Frontal cortex (tissue), 4 donors: ENCODE data around the gene CEP162. TPM values are rescaled to one million over a fixed set of nuclear protein-coding genes. Genes with fewer than 3 reads are reported as not detected.

Experiments
- DNase-seq, 2 donors: peaks; one replicate each; pipeline ENCODE4 v3.0.0; 2012; ENCODE audit warnings: low spot score in 2 of 2
- FAIRE-seq: peaks from 2 replicates; lab custom pipeline; 2012; peaks lifted over from hg19 to GRCh38; lab: Jason Lieb, UNC
- total RNA-seq: library from RNA; depleted of rRNA; stranded (reverse); fragments of >200 nt; gene quantifications from one replicate; pipeline ENCODE4 v1.2.3, GENCODE V29; 2014
- donor health status: control.
- donor health status: control.
- donor health status: control.

CEP162 gene, protein sequence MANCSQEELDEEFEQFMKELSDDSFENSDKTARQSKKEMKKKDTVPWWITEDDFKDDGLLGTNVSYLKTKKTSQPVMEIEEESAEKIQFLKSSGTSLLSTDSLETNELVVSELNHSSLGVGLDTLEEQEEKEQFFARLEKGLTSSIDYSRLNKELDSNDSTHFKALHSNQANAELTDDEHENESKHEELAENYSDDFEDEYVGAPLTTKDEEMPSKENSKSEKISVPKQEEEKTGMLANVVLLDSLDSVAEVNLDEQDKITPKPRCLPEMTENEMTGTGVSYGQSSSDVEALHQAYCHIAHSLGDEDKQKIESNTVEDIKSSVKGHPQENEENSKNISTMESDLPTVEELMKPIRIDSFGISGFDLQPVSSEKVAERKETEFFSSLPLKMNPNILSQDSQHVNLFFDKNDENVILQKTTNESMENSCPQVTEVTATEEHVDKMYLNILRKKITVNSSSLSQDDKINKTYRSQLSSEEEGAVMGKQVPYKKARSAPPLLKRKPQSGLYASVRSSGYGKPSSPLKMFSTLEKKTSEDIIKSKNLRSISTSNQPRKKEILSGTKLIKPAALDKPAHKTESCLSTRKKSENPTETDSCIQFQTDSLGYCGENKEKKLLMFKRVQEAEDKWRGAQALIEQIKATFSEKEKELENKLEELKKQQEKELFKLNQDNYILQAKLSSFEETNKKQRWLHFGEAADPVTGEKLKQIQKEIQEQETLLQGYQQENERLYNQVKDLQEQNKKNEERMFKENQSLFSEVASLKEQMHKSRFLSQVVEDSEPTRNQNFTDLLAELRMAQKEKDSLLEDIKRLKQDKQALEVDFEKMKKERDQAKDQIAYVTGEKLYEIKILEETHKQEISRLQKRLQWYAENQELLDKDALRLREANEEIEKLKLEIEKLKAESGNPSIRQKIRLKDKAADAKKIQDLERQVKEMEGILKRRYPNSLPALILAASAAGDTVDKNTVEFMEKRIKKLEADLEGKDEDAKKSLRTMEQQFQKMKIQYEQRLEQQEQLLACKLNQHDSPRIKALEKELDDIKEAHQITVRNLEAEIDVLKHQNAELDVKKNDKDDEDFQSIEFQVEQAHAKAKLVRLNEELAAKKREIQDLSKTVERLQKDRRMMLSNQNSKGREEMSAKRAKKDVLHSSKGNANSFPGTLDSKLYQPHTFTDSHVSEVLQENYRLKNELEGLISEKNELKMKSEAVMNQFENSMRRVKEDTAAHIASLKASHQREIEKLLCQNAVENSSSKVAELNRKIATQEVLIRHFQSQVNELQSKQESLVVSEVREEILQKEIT (N-terminal part only)
- 34.6 TPM for total RNA-seq

DNA sequence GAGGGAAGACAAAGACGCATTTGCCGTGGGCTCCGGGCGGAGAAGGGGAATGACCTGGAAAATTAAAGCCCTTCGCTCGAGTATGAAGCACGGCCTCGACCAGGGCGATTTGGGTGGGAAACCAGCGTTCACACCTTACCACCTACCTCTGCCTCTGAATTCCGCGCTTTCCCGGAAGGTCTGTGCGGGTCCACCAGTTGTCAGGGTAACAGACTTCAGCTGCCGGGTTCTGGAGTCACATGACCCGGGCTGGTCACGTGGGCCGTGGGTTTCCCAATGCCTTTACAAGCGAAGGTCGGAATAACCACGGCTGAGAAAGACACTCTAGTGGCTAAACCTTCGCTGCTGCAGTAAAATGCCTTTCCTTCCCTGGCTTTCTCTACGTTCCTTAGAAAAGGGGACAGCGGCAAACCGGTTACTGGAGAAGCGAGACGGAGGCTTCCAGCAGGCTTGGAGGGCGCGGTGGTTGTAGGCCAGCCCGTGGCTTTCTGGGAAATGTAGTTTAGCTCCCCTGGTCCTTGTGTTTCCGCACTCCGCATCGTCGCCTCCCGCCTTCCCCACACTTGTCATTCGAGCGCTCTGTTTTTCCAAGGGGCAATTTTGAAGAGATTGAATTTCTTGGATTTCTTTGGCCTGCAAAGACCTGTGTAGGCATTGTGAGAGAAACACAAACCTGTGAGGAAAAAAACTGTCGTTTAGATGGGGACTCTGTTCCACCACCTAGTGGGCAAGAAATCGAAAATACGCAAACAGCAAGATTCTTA, at the start of gene CEP162:
CEP162 (minus strand) TSS at position 210 of the 764 bp plus-strand sequence. CDS start 1,250 bp downstream, outside the sequence.
- DNase-seq (peak; percentile 53 to 63), FAIRE-seq (no peak)

DNA sequence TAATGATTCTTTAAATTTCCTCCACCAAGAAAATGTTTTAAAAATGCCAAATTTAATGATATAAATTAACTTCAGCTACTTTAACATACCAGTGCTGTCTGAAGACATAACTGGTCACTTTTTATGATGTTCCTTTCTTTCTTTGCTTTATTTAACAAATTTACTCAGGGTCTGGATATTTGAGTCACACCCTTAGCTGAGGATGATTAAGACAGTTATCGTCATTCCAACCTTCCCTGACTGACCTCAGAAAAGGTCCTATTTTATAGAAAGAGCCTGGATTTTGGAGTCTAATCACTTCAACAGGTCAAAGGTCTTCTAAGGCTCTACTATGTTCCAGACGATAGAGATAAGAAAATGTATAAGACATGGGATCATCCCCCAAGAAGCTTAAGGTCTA, 47.4 kb upstream of the CEP162 start:
- DNase-seq: no peak
- no peak for FAIRE-seq

DNA sequence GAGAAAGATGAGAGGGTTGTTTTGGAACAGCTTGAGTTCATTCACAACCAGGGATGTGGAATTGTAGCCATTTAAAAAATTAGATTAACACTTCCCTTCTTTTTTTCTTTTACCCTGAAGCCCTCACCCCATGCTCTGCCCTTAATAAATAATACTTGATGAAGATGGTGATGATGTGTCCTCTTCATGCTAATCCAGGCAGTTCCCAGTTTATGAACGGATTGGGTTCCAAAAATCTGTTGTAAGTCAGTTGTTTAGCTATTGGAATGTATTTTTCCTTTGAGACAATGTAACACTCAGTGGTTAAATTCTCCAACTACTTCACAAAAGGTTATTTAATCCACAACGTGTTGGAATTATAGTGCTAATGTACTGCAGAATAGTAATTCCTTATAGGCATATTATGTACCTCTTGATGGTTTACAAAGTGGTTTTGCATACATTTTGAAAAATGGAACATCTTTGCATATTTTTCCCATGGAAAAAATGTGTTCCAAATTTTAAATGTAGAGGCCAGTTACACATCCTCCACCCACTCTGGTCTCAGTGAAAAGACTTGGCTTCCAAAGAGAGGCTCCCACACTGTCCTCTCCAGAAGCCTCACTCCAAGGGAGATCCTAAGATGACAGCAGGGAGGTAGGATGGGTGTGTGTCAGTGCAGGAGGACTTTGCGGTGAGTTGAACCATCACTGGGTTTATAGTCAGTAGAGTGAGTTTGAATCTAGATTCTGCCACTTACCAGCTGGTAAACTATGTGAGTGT, 45.8 kb upstream of the CEP162 start:
- DNase-seq: no peak

DNA sequence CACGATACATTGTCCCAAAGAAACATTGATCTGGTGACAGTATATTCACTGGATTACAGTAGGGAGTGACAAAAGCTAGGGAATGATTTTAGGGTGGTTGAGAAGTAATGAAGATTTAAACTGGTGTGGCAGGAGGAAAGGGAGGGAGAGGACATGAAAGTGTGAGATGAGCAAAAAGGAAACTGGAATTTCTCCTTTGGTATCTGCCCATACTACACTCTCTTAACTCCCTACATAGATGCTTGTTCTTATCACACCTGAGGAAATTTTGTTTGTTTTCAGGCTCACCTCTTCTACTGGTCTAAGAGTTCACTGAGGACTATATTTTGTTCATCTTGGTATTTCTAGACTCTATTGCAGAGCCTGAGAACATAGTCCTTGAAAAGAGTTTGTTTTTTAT, 44.9 kb upstream of the CEP162 start:
- FAIRE-seq: no peak
- no peak for DNase-seq

More for the DNA sequence above, 45.8 kb upstream of the CEP162 start:
- no peak for FAIRE-seq

DNA sequence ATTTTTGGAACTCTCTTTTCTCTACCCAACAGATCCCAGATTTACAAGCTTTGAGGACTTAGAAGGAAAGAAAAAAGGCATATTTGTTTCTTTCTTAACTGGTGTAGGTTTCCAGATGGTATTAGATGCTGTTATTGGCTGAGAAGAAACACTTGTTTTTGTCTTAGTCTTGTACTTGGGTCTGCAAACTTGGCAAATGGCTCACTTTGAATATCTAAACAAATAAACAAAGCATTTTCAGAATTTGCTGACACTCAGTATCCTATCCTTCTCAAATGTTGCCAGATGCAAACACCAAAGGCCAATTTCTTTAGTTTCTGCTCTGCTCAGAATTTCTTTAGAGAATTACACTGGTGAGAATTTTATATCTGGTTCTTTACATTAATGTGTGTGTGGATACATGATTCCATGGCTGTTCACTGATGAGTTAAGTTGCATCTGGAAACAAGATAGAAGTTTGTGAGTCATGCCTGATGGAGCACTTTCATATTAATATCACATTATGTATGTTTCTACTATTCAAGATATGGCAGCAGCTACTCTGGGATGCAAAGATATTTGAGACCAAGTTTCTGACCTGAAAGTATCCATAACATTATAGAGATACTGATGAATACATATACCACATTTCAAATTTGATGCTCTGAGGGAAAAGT, 43.7 kb upstream of the CEP162 start:
- DNase-seq (no peak), FAIRE-seq (no peak)

DNA sequence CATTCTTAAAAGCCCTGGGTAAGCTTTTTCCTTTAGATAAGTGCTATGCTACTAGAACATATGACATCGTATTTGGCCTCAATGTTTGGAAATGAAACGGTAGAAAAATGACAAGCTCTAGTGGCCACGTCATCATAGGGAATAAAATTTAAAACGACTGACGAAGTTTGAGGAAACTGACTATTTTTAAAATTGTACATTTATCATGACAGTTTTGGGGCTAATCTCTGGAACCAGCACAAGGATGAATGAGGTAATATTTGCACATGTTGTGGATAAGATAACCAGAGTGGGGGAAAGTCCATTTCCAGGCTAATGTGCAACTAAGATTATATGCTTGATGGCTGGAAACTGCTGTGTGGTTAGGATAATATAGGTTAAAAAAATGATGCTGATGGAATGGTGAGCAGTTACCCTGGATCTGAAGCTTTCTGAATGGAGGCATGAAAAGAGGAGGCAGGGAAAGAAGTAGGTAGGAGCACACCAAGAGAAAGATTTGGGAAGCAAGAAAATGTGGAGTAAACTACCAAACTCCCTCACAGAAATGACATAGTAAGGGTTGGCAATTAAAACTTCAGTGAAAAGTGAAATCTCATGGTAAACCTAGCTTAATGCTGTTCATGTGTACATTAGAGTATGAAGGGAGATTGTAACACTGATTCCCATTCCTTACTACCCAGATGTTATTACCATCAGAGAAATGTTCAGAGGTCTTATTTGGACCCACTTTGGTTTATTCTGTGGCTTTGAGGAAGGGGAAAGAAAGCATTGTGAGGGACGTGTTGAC, 42.7 kb upstream of the CEP162 start:
- FAIRE-seq (no peak), DNase-seq (no peak)

DNA sequence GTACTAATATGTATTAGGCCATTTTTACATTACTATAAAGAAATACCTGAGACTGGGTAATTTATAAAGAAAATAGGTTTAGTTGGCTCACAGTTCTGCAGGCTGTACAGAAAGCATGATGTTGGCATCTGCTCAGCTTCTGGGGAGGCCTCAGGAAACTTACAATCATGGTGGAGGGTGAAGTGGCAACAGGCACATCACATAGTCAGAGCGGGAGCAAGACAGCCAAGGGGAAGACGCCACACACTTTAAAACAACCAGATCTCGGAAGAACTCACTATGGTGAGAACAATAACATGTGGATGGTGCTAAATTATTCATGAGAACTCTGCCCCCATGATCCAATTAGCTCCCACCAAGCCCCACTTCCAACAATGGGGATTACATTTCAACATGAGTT, 41.3 kb upstream of the CEP162 start:
- no peak for FAIRE-seq
- DNase-seq: no peak

DNA sequence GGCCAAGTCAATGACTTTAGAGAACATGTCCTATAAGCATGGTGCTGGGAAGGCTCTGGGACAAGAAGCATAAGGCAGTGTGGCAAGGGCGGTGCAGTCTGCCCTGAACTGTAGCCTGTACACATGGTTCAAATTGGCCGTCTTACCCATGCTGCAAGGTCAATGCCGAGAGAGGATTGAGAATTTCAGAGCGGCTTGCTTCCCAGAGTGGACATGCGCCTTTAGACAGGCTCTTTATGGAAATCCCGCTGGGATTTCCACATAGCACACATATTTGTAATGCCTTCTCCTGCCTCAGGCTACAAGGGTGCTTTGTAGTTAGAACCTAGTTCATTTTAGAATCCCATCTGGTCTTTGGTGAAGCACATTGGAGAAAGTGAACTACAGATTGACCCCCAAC, 36.1 kb upstream of the CEP162 start:
- DNase-seq: no peak
- FAIRE-seq: no peak

DNA sequence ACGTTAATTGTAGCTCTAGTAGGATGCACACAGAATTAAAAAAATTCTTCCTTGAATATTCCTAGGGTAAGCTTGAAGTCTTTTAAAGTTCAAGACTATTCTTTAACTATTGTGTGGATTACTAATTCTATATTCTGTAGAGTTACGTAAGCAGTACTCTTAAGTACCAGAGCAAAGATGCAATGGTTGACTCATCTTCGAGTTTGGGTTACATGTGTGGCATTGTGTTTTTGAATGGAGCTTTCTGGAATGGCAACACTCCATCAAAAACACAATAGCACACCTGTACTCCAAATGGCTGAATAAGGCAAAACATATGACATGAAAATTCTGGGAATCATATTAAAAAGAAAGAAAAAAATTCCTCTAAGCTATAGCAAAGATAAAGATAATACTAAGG, 33.5 kb upstream of the CEP162 start:
- FAIRE-seq (no peak), DNase-seq (no peak)

DNA sequence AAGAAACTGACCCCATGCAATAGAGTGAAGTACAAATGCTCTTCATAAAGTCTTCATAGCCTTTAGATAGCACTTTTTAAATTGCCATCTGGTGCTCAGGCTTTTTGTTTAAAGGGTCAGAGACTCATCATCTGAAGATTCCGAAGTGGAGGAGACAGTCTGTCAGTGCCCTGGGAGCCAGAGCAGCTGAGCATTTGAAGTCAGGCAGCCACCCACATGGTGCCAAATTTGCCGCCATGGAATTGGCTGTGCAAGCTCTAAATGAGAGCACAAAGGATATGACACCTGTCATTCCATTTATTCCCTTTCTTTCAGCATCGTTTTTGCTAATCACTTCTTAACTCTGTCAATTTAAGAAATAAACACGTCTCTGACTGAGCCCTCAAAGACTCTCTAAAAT, 32.8 kb upstream of the CEP162 start:
- DNase-seq (no peak), FAIRE-seq (no peak)

DNA sequence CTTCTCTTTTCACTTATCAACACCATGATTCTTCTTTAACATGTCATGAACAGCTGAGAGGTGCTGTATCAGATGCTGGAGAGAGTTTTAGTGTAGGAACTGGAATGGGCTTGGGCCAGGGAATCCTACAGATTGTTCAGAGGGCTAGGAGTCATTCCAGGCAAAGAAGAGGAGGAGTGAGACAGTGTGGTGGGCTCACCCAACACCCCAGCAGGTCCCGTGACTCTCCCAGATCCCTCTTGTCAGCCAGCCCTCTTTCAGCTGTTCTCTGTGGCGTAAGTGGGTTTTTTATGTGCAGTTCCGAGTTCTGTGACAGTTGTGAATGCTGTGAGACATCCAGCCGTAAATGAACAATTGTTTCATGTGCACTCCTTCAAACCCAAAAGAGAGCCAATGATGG, 31.4 kb upstream of the CEP162 start:
- DNase-seq: no peak
- no peak for FAIRE-seq

DNA sequence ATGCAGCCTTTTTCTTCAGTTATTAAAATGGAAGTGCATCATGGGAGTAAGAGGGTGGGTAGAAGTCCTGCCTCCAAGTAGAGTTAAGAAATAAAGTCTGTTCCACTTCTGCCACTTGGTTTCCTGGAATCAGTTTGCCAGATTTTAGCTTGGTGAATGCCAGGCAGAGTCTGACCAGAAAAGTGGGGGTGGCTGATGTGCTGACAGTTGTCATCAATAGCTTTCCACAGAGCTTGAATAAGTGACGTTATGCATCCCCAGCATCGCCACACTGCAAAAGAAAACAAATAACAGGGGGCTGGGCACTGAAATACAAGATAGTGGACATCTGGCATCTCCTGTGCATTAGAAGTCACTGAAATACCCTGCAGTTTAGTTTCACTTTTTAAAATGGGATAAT, 30.8 kb upstream of the CEP162 start:
- no peak for DNase-seq
- no peak for FAIRE-seq

DNA sequence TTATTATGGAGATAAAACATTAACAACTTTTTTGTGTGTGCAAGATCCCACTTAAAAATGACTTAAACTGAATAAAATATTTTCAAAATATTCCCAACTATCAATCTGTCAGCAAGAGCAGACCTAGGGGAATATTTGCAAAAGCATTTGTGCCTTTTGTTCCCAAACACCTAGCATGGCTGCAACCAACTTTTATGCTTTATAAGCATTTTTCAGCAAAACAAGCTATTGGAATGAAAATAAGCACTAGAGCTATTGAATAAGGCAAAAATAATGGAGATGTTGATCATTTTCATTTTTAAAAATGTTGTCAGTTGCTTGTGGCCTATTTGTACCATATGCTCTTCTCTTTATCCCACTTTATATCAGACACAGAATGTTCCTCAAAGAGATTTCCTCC, 28.2 kb upstream of the CEP162 start:
- DNase-seq (no peak), FAIRE-seq (no peak)

DNA sequence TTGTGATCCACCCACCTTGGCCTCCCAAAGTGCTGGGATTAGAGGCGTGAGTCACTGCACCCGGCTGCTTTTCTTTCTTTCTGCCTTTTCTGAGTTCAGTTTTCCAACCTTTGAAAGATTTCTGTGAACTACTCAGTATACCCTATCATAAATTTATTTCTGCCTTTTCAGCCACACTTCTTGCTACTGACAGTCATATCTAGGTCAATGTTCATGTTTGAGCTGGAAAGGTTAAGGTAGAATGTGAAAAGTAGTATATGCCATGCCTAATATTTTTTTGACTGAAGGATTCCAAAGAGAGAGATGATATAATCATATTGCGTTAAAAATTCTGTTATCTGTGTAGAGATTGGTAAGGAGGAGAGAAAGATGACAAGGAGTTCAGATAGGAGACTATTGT, 25.9 kb upstream of the CEP162 start:
- FAIRE-seq (no peak), DNase-seq (no peak)

DNA sequence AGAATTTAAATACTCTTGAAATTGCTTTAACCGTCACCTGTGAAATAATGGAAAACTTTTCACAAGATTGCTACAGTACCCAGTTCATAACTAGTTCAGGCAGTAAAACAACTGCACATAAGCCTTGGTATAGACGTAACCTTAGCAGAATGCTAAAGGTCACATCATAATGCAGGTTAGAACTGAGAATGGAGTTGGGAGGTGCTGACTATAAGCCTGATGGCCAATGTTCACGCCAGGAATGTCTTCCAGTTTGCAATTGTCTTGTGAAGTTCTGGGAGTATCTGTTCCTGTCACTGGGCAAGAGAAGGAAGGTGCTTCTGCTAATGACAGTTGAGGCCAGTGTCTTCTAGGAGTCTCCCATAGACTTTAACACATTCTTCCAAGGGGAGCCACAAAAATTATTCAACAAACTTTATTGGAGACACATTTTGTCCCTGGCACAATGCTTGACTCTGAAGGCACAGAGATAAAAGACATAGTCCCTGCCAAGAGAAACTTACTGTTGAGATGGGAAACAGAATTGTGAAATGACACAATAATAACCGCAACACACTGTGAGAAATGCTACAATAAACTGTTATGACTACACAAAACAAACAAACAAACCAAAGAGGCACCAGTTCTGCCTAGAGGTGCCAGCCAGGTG, 24.6 kb upstream of the CEP162 start:
- FAIRE-seq (no peak), DNase-seq (no peak)

DNA sequence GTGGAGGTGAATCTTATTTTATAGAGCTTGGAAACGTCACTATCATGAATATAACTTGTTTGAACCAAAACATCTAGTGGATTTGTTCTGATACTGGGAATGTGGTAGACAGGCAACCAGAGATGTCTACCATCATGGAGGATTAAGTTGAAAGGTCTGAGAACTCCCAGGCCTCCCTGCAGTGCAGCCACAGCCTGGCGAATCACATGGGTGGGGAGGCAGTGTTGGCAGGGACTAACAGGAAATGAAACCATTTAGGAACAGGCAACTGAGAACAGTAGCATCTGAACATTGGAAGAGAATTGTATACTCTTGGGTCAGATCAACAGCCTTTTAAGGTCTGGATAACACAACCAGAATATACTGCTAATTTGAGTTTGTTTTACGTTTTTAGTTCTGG, 22.3 kb upstream of the CEP162 start:
- FAIRE-seq: no peak
- no peak for DNase-seq
